ENCODE measurements around the gene AGBL4. TPM values are rescaled to one million over a fixed set of nuclear protein-coding genes. Genes with fewer than 3 reads are reported as not detected.

Gene AGBL4
- total and polyA plus RNA-seq, 2 of the 13 experiments (the other 11 are each of a cell fraction or from before 2014, with no cell fraction given): not detected

DNA sequence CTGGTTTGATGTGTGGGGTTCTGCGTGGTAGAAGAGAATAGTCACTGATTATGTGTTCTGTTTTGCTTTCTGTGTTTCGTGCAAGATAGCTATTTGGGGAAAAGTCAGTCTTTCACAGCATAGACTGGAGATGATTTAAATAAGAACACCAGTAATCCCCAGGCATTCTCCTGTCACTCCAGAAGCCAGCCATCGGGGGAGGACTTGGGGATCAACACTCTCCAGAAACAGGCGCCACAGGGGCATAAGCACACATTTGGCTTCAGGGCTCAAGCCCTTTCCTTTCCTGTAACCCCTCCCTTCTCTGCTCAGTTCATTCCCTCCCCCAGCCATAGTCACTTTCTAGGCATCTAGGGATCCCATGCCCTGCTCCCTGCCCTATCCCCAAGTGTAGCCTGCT is 1149.8 kb downstream of the AGBL4 start (continued):
- no peak for TF ChIP-seq MBD4 (IDR thresholded peaks at IDR 0.05; ENCODE audit: borderline replicate concordance, low read length)

DNA sequence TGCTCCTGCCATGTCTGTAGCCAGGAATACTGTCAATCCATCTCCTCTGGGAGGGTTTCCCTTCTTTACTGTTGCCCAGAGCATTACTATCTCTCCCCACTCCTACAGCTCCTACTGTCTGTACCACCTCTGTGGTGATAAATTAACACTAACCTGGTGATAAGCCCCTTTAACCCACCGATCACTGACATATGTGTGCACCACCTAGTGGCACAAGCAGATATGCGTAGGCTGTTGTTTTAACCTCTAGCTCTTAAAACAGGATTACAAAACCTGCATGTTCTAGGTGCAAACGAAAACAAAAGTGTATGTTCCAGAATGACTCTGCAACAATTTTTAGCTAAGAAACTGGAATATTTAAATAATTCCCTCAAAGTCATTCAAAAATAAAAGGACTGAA is 1153.2 kb downstream of the AGBL4 start:
- no peaks in the 10 kb centered on the region for H3K36me3 ChIP-seq (replicated peaks in 1 of 2; ENCODE audit: control insufficient read depth in 1 of 2, insufficient read depth in 2 of 2, low read length in 2 of 2)
- in situ Hi-C loops (cut with HindIII; ENCODE audit: extremely low pct_ligation_motif_present, low pct_unique_long_range_greater_than_20kb): no loop called here
- WGBS (ENCODE audit: low lambda C conversion rate): 0% methylated on average over 3 of the region's 3 CpGs
- no peaks in the 10 kb centered on the region for H3K27me3 ChIP-seq (ENCODE audit: control insufficient read depth in 1 of 2, insufficient read depth in 2 of 2, low read length in 2 of 2)
- FAIRE-seq: no peak
- no peak overlapping the region for H3K27ac ChIP-seq (ENCODE audit: extremely low read length, insufficient read depth, low read length)
- no peaks in the 10 kb centered on the region for H3K79me2 ChIP-seq (ENCODE audit: insufficient read depth, low read length)
- H2AFZ ChIP-seq (ENCODE audit: low read length): no peak overlapping the region
- no peak overlapping the region for H3K4me3 ChIP-seq (replicated peaks in 1 of 3; ENCODE audit: insufficient read depth in 1 of 3, low read depth in 2 of 3, low read length in 3 of 3)
- no peaks in the 10 kb centered on the region for H4K20me1 ChIP-seq (ENCODE audit: insufficient read depth, low read length)
- no peaks in the 10 kb centered on the region for H3K9me3 ChIP-seq (ENCODE audit: low read length)
- ATAC-seq: peak; percentile 46; the same call in 2 of the 3 replicates
- BruUV-seq (replicated peaks): no TSS peak
- POLR2A ChIA-PET: no interaction called here
- intact Hi-C loops (cut with micrococcal nuclease; ENCODE audit: unreplicated experiment): no loop called here
- H3K9ac ChIP-seq (ENCODE audit: insufficient read depth, low read depth, low read length): no peak overlapping the region
- no peak overlapping the region for H3K4me2 ChIP-seq (ENCODE audit: low read depth, low read length)
- TF ChIP-seq, protein P1, sequence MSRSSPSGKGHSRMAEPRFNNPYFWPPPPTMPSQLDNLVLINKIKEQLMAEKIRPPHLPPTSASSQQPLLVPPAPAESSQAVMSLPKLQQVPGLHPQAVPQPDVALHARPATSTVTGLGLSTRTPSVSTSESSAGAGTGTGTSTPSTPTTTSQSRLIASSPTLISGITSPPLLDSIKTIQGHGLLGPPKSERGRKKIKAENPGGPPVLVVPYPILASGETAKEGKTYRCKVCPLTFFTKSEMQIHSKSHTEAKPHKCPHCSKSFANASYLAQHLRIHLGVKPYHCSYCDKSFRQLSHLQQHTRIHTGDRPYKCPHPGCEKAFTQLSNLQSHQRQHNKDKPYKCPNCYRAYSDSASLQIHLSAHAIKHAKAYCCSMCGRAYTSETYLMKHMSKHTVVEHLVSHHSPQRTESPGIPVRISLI (CRISPR knock-in tag; IDR thresholded peaks at IDR 0.05; ENCODE audit: borderline replicate concordance): no peak
- peak; percentile 40 for TF ChIP-seq CTCF (CRISPR knock-in tag; IDR thresholded peaks at IDR 0.05)
- H3K4me1 ChIP-seq (ENCODE audit: insufficient read depth, low read length): no peaks in the 10 kb centered on the region
- CTCF ChIA-PET (ENCODE audit: low intra/inter-chr PET ratio, low total read pairs): no interaction called here
- DNase-seq (ENCODE audit: low spot score): no peak
